ENCODE data around the gene MOCOS.

- no peak for TF ChIP-seq POLR2A (IDR thresholded peaks at IDR 0.05)
- no peak for TF ChIP-seq CTCF (IDR thresholded peaks at IDR 0.05)
These were observed 115.4 kb downstream of the MOCOS start for GRCh38 chr18:36302676-36303075.

Measured in body of pancreas (tissue), 4 donors.